Keratinocyte (primary cell): ENCODE results near the gene TMEM191B.
"Not testable (repeated sequence)": the region's sequence is repeated elsewhere in the genome, so short reads cannot be mapped to it uniquely, and the experiment has no call there.

ENCODE experiments used
- CTCF ChIP-seq, 3 experiments: IDR thresholded peaks in 1 of 3; conservative IDR thresholded peaks in 1 of 3; optimal IDR thresholded peaks in 1 of 3; 2 replicates in 2 of 3; 3 replicates in 1 of 3; pipeline versions ENCODE3 to v1.5.1; 2011; ENCODE audit warnings: low read length in 3 of 3, mild to moderate bottlenecking in 3 of 3, moderate library complexity in 2 of 3, control low read depth in 1 of 3, inconsistent platforms in 1 of 3; ENCODE audit not compliant: insufficient read depth in 2 of 3; ENCODE audit errors: extremely low read depth in 1 of 3
- EZH2 ChIP-seq: IDR thresholded peaks from one replicate; pipeline ENCODE4 v1.6.1; 2012; ENCODE audit warnings: inconsistent platforms, mild to moderate bottlenecking, low read length, moderate library complexity

- TF ChIP-seq CTCF (optimal IDR thresholded peaks at IDR 0.05 in 1 of 3, IDR thresholded peaks at IDR 0.05 in 1 of 3, conservative IDR thresholded peaks at IDR 0.05 in 1 of 3; ENCODE audit: extremely low read depth in 1 of 3, insufficient read depth in 2 of 3, low read length in 3 of 3); EZH2: not testable (repeated sequence)
Measured at GRCh38 chr22:18512378-18512777, 15.2 kb upstream of the TMEM191B start.
